ENCODE results near the gene QSOX1. TPM values are rescaled to one million over a fixed set of nuclear protein-coding genes. Genes with fewer than 3 reads are reported as not detected.

QSOX1 gene
- total RNA-seq, 1 experiment from 2014 or later, result 135 TPM

GRCh38 chr1:180247061-180247460 lies 92.4 kb downstream of the QSOX1 start:
- DNase-seq (ENCODE audit: low spot score) (no peak), ATAC-seq (no peak)
- no peaks in the 10 kb centered on the region for H3K36me3 Mint-ChIP-seq
- 0 out of 2 replicates have a peak overlapping the region, but pooled peaks have one; percentile 44 for H3K27ac Mint-ChIP-seq
- POLR2A ChIA-PET, result no interaction called here
- no peaks in the 10 kb centered on the region for H3K27me3 Mint-ChIP-seq (ENCODE audit: low read depth)
- no peaks in the 10 kb centered on the region for H3K9me3 Mint-ChIP-seq
- CTCF ChIA-PET, result interaction anchor here (0.7 to 2.3 kb wide), 5 partner anchors 15 to 169 kb away, joined by 3 to 7 read pairs (median 6); no protein-coding TSS in a partner anchor
- H3K4me1 Mint-ChIP-seq, result peaks cover 60% of the 10 kb centered on the region
- no peak overlapping the region for H3K4me3 Mint-ChIP-seq
- no peak for TF ChIP-seq ATF1 (CRISPR knock-in tag; IDR thresholded peaks at IDR 0.05)
- TF ChIP-seq KAT7 (CRISPR knock-in tag; IDR thresholded peaks at IDR 0.05; ENCODE audit: borderline replicate concordance), result no peak

DNA sequence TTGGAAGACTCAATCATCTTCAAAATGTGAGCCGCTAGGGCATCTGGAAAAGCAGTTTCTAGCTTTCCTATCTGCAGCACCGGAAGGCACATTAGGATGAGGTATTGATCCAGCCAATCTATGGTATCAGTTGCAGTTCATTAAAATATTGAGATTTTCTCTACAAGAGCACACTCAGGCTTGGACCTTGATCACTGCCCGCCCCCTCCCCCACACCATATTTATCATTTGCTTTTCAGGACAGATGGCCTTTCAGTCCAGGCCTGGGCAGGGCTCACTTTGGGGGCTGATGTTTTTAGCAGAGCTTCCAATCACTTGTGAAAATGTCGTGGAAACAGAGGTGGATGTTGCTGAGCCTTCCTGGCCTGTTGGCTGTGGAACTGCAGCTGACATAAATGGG lies 92.9 kb downstream of the QSOX1 start:
- no peak overlapping the region for H3K4me3 Mint-ChIP-seq
- no peaks in the 10 kb centered on the region for H3K9me3 Mint-ChIP-seq
- no peak for TF ChIP-seq MLX (CRISPR knock-in tag; IDR thresholded peaks at IDR 0.05)
- no peak for TF ChIP-seq ZNF423 (CRISPR knock-in tag; IDR thresholded peaks at IDR 0.05)
- TF ChIP-seq, protein P1, sequence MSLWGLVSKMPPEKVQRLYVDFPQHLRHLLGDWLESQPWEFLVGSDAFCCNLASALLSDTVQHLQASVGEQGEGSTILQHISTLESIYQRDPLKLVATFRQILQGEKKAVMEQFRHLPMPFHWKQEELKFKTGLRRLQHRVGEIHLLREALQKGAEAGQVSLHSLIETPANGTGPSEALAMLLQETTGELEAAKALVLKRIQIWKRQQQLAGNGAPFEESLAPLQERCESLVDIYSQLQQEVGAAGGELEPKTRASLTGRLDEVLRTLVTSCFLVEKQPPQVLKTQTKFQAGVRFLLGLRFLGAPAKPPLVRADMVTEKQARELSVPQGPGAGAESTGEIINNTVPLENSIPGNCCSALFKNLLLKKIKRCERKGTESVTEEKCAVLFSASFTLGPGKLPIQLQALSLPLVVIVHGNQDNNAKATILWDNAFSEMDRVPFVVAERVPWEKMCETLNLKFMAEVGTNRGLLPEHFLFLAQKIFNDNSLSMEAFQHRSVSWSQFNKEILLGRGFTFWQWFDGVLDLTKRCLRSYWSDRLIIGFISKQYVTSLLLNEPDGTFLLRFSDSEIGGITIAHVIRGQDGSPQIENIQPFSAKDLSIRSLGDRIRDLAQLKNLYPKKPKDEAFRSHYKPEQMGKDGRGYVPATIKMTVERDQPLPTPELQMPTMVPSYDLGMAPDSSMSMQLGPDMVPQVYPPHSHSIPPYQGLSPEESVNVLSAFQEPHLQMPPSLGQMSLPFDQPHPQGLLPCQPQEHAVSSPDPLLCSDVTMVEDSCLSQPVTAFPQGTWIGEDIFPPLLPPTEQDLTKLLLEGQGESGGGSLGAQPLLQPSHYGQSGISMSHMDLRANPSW (CRISPR knock-in tag; conservative IDR thresholded peaks at IDR 0.05; ENCODE audit: low read depth), result no peak
- TF ChIP-seq SP1 (CRISPR knock-in tag; conservative IDR thresholded peaks at IDR 0.05), result no peak
- TF ChIP-seq NFE2L1 (CRISPR knock-in tag; IDR thresholded peaks at IDR 0.05), result no peak
- ATAC-seq, result no peak
- DNase-seq (ENCODE audit: low spot score), result no peak
- no peak overlapping the region for H3K27ac Mint-ChIP-seq
- H3K4me1 Mint-ChIP-seq, result peaks cover 57% of the 10 kb centered on the region
- no peaks in the 10 kb centered on the region for H3K27me3 Mint-ChIP-seq (ENCODE audit: low read depth)
- no peaks in the 10 kb centered on the region for H3K36me3 Mint-ChIP-seq
- POLR2A ChIA-PET, result no interaction called here
- CTCF ChIA-PET, result interaction anchor here (0.7 to 2.3 kb wide), 6 partner anchors 8 to 168 kb away, joined by 3 to 7 read pairs (median 5); no protein-coding TSS in a partner anchor

- ATAC-seq (no peak), DNase-seq (ENCODE audit: low spot score) (no peak)
- Mint-ChIP-seq H3K9me3 (no peaks in the 10 kb centered on the region), H3K27ac (no peak overlapping the region), H3K36me3 (no peaks in the 10 kb centered on the region), H3K4me3 (no peak overlapping the region), H3K4me1 (peaks cover 56% of the 10 kb centered on the region), H3K27me3 (ENCODE audit: low read depth) (no peaks in the 10 kb centered on the region)
- TF ChIP-seq EMX1 (CRISPR knock-in tag; IDR thresholded peaks at IDR 0.05), result no peak
- no peak for TF ChIP-seq SMAD4 (CRISPR knock-in tag; IDR thresholded peaks at IDR 0.05)
- TF ChIP-seq GRHL2 (CRISPR knock-in tag; IDR thresholded peaks at IDR 0.05; ENCODE audit: insufficient replicate concordance, severe bottlenecking), result no peak
- no peak for TF ChIP-seq ERG (CRISPR knock-in tag; IDR thresholded peaks at IDR 0.05)
- POLR2A ChIA-PET, result no interaction called here
- CTCF ChIA-PET, result interaction anchor here (1.2 to 2.6 kb wide), 8 partner anchors 9 to 168 kb away, joined by 4 to 20 read pairs (median 5); no protein-coding TSS in a partner anchor
Observed at GRCh38 chr1:180248176-180248575, 93.5 kb downstream of the QSOX1 start.

DNA sequence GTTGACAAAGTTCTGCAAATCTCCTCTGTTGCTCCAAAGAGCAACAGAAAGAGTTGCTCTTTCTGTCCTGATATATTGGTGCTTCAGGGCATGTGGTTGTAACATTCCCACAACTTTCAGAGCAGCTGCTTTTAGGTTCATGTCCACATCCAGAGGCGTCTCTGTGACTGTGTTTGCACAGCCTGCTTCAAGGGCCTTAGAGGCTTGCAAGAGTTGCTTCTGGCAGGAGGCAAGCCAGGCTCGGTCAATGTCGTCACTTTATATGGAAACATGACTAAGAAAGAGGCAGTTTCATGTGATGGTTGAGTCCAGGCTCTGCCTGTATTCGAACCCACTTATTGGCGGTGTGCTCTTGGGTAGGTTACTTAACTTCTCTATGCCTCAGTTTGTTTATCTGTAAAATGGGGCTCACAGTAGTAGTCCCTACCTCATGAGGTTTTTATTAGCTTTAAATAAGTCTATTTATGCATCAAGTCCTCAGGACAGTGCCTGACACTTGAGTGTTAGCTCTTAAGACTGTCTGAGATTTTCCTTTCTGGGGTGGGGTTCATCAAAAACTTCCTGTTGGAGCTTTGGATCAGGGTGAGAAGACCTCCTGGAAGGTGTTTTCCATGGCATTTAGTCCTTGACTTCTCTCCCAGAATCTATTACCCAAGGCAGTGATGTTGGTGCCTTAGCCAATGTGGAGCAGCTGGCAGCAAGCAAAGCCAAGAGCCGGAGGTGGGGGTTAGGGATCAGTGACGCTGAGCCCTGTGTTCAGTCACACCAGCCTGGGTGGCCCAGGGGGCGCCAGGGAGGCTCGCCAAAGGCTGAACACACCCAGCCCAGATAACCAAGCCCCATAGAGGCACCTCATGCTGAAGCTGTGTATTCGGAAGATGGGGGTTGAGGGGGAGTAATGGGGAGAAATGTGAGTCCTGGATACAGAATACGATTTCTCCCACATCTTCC lies 94.3 kb downstream of the QSOX1 start:
- CTCF ChIA-PET, result interaction anchor here (0.5 to 2.6 kb wide), 23 partner anchors 7 to 468 kb away, joined by 3 to 20 read pairs (median 4); no protein-coding TSS in a partner anchor
- ATAC-seq (peak; percentile 80), DNase-seq (ENCODE audit: low spot score) (peak; percentile 76)
- H3K9me3 Mint-ChIP-seq, result no peaks in the 10 kb centered on the region
- no peaks in the 10 kb centered on the region for H3K27me3 Mint-ChIP-seq (ENCODE audit: low read depth)
- H3K36me3 Mint-ChIP-seq, result no peaks in the 10 kb centered on the region
- H3K4me1 Mint-ChIP-seq, result peaks cover 58% of the 10 kb centered on the region
- POLR2A ChIA-PET, result interaction anchor here (0.6 to 1.2 kb wide), 3 partner anchors 14 to 224 kb away, joined by 3 read pairs; no protein-coding TSS in a partner anchor
- peak overlapping the region; percentile 12; the same call in 1 of the 2 replicates for H3K27ac Mint-ChIP-seq
- H3K4me3 Mint-ChIP-seq, result no peak overlapping the region
- no peak for TF ChIP-seq GTF2I (CRISPR knock-in tag; conservative IDR thresholded peaks at IDR 0.05)
- no peak for TF ChIP-seq RELA (CRISPR knock-in tag; IDR thresholded peaks at IDR 0.05; ENCODE audit: borderline replicate concordance)
- no peak for TF ChIP-seq SP1 (CRISPR knock-in tag; conservative IDR thresholded peaks at IDR 0.05)
- no peak for TF ChIP-seq MAX (CRISPR knock-in tag; IDR thresholded peaks at IDR 0.05)
- TF ChIP-seq, protein P2, sequence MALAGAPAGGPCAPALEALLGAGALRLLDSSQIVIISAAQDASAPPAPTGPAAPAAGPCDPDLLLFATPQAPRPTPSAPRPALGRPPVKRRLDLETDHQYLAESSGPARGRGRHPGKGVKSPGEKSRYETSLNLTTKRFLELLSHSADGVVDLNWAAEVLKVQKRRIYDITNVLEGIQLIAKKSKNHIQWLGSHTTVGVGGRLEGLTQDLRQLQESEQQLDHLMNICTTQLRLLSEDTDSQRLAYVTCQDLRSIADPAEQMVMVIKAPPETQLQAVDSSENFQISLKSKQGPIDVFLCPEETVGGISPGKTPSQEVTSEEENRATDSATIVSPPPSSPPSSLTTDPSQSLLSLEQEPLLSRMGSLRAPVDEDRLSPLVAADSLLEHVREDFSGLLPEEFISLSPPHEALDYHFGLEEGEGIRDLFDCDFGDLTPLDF (CRISPR knock-in tag; IDR thresholded peaks at IDR 0.05), result no peak
- no peak for TF ChIP-seq TEAD1 (CRISPR knock-in tag; IDR thresholded peaks at IDR 0.05)
- TF ChIP-seq HMGA2 (CRISPR knock-in tag; IDR thresholded peaks at IDR 0.05), result no peak
- no peak for TF ChIP-seq FOXK1 (CRISPR knock-in tag; IDR thresholded peaks at IDR 0.05)
- TF ChIP-seq NFATC4 (CRISPR knock-in tag; IDR thresholded peaks at IDR 0.05), result no peak
- TF ChIP-seq IRF2 (CRISPR knock-in tag; IDR thresholded peaks at IDR 0.05; ENCODE audit: borderline replicate concordance, low read depth), result no peak
- no peak for TF ChIP-seq ZNF138 (CRISPR knock-in tag; conservative IDR thresholded peaks at IDR 0.05)
- no peak for TF ChIP-seq MYBL2 (CRISPR knock-in tag; IDR thresholded peaks at IDR 0.05)
- no peak for TF ChIP-seq GRHL2 (CRISPR knock-in tag; IDR thresholded peaks at IDR 0.05; ENCODE audit: insufficient replicate concordance, severe bottlenecking)

Data from WTC11 (cell line).